ENCODE results near the gene APOC3.
"Not testable (repeated sequence)": the region's sequence is repeated elsewhere in the genome, so short reads cannot be mapped to it uniquely, and the experiment has no call there.

APOC3 gene

GRCh38 chr11:116829525-116830183 is at the start of gene APOC3:
APOC3 (plus strand) TSS chr11:116829907; CDS start chr11:116830583, 676 bp downstream.
- DNase-seq (ENCODE audit: low read depth) = no peak

- DNase-seq (ENCODE audit: low read depth) = no peak
Measured at GRCh38 chr11:116782728-116783127, 47.0 kb upstream of the APOC3 start.

- DNase-seq (ENCODE audit: low read depth) = no peak
Measured at GRCh38 chr11:116786326-116786725, 43.4 kb upstream of the APOC3 start.

GRCh38 chr11:116786966-116787365 is 42.7 kb upstream of the APOC3 start:
- no peak for DNase-seq (ENCODE audit: low read depth)

- DNase-seq (ENCODE audit: low read depth) = no peak
Measured at GRCh38 chr11:116787436-116787785, 42.3 kb upstream of the APOC3 start.

- peak; percentile 71 for DNase-seq (ENCODE audit: low read depth)
Measured at GRCh38 chr11:116787786-116788486, 41.8 kb upstream of the APOC3 start, which contains the start of gene ZPR1. ZPR1 (minus strand) TSS chr11:116788023; CDS start chr11:116787990, 33 bp downstream.

GRCh38 chr11:116788534-116788933 is 41.2 kb upstream of the APOC3 start:
- no peak for DNase-seq (ENCODE audit: low read depth)

GRCh38 chr11:116788975-116789374 is 40.7 kb upstream of the APOC3 start:
- no peak for DNase-seq (ENCODE audit: low read depth)

GRCh38 chr11:116790167-116791001 is 39.3 kb upstream of the APOC3 start:
- no peak for DNase-seq (ENCODE audit: low read depth)

- peak; percentile 56 for DNase-seq (ENCODE audit: low read depth)
Measured at GRCh38 chr11:116791002-116791812, 38.5 kb upstream of the APOC3 start.

GRCh38 chr11:116791813-116792143 is 37.9 kb upstream of the APOC3 start, which contains the start of gene APOA5:
APOA5 (minus strand) TSS chr11:116791879; CDS start chr11:116791860, 19 bp downstream.
- no peak for DNase-seq (ENCODE audit: low read depth)

GRCh38 chr11:116792144-116792868 is 37.4 kb upstream of the APOC3 start:
- DNase-seq (ENCODE audit: low read depth) = no peak

GRCh38 chr11:116792869-116793771 is 36.6 kb upstream of the APOC3 start:
- DNase-seq (ENCODE audit: low read depth) = no peak

- no peak for DNase-seq (ENCODE audit: low read depth)
Measured at GRCh38 chr11:116793772-116794097, 36.0 kb upstream of the APOC3 start.

- no peak for DNase-seq (ENCODE audit: low read depth)
Measured at GRCh38 chr11:116794851-116795250, 34.9 kb upstream of the APOC3 start.

GRCh38 chr11:116796548-116796947 is 33.2 kb upstream of the APOC3 start:
- DNase-seq (ENCODE audit: low read depth) = no peak

GRCh38 chr11:116797816-116798215 is 31.9 kb upstream of the APOC3 start:
- no peak for DNase-seq (ENCODE audit: low read depth)

GRCh38 chr11:116798368-116798767 is 31.3 kb upstream of the APOC3 start:
- no peak for DNase-seq (ENCODE audit: low read depth)

- no peak for DNase-seq (ENCODE audit: low read depth)
Measured at GRCh38 chr11:116800610-116801009, 29.1 kb upstream of the APOC3 start.

- not testable (repeated sequence) for DNase-seq (ENCODE audit: low read depth)
Measured at GRCh38 chr11:116801662-116802061, 28.0 kb upstream of the APOC3 start.
